OCI-LY3 (cell line): ENCODE results near the gene TBX1.

Experiments used
- H2AFZ ChIP-seq: fragments of 200-600, 300-600 bp; shearing (Covaris generic); 2 replicates; pipeline ENCODE4 v1.6.0; 2014; ENCODE audit warnings: antibody characterized with exemption, low read depth, low read length
- H3K27ac ChIP-seq: fragments of 200-600, 300-600 bp; sonication (generic); 2 replicates; pipeline ENCODE4 v1.5.1; 2014; ENCODE audit warnings: mild to moderate bottlenecking, low read length, moderate library complexity, mixed read lengths
- H3K27me3 ChIP-seq: fragments of 200-600, 300-600 bp; sonication (generic); 2 replicates; pipeline ENCODE4 v1.6.1; 2014; ENCODE audit warnings: low read depth, low read length, mixed read lengths
- H3K36me3 ChIP-seq: fragments of 200-600, 300-600 bp; sonication (generic); replicated peaks from 2 replicates; pipeline ENCODE3; 2014; ENCODE audit warnings: low read depth, low read length, mixed read lengths
- H3K4me1 ChIP-seq: fragments of 300-600, 200-600 bp; sonication (generic); 2 replicates; pipeline ENCODE4 v1.6.1; 2014; ENCODE audit warnings: low read length, mixed read lengths
- H3K4me2 ChIP-seq: fragments of 200-600, 300-600 bp; sonication (generic); 2 replicates; pipeline ENCODE4 v1.6.1; 2014; ENCODE audit warnings: low read length, mixed read lengths
- H3K4me3 ChIP-seq: fragments of 300-600, 200-600 bp; sonication (generic); 2 replicates; pipeline ENCODE4 v1.5.1; 2014; ENCODE audit warnings: antibody characterized with exemption, mild to moderate bottlenecking, low read length, moderate library complexity
- H3K79me2 ChIP-seq: fragments of 300-600, 200-600 bp; shearing (Covaris generic); 2 replicates; pipeline ENCODE4 v1.6.1; 2014; ENCODE audit warnings: mild to moderate bottlenecking, low read length, mixed read lengths
- H3K9ac ChIP-seq: fragments of 300-600, 200-600 bp; shearing (Covaris generic); 2 replicates; pipeline ENCODE4 v1.6.0; 2014; ENCODE audit warnings: mild to moderate bottlenecking, low read length, moderate library complexity
- H3K9me3 ChIP-seq: fragments of 200-600, 300-600 bp; shearing (Covaris generic); 2 replicates; pipeline ENCODE4 v1.6.1; 2014; ENCODE audit warnings: low read length, mixed read lengths; ENCODE audit not compliant: insufficient read depth
- H4K20me1 ChIP-seq: fragments of 200-600, 300-600 bp; sonication (generic); 2 replicates; pipeline ENCODE4 v1.6.1; 2016; ENCODE audit warnings: low read length, mixed read lengths; ENCODE audit not compliant: insufficient read depth
- EZH2phosphoT487 ChIP-seq: fragments of 200-600 bp; shearing (Covaris generic); IDR thresholded peaks from 2 replicates; pipeline ENCODE4 v1.6.1; 2018; ENCODE audit warnings: antibody characterized with exemption, mixed run types, low read depth
- TF ChIP-seq, protein P1 (sequence below): fragments of 200-600, 300-600 bp; sonication (generic); IDR thresholded peaks from 2 replicates; pipeline ENCODE4 v1.5.1; 2014; ENCODE audit warnings: antibody characterized with exemption, low read length, low read depth

TBX1 gene

DNA sequence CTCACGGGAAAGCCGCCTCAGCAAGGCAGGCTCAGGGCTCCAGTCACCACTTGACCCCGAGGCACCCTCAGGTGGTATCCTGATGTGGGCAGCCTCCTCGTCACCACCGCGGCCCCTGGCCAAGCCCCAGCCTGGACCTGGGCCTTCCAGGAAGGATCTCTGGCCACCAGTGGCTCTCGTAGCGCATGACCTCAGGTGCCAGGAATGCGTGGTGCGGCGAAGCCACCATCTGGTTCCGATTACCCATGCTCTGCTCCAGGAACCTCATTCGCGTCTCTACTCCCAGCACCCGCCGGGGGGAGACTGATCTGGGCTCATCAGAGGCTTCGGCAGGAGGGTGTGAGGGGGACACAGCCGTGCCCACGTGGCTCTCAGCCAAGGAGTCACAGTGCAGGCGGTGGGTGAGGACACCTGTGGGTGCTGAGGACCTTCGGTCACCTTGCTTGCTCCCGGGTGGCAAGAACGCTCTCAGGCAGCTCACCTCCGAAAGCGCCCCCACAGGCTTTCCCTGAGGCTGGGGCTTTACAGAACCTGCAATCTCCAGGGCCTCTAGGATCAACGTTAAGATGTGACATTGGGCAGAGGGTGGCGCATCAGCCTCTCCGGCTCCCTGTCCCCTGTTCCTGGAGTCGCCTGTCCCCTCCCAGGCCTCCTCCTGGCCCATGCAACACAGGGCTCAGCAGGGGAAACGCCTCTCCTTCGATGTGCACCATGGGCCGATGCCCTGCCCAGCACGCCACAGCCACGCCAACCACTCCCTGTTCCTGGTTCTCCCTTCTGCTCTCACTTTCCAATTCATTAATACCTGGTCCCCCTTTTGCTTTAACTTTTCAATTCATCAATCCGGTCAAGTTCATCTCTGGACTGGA lies 39.0 kb downstream of the TBX1 start:
- Histone ChIP-seq H3K4me1 (no peaks in the 10 kb centered on the region), H3K9me3 (no peaks in the 10 kb centered on the region), H3K36me3 (no peaks in the 10 kb centered on the region), H4K20me1 (no peaks in the 10 kb centered on the region), H3K79me2 (no peaks in the 10 kb centered on the region), H3K27me3 (no peaks in the 10 kb centered on the region), H2AFZ (no peak overlapping the region), H3K4me2 (no peak overlapping the region), H3K27ac (no peak overlapping the region), H3K9ac (no peak overlapping the region), H3K4me3 (no peak overlapping the region)
- TF ChIP-seq EZH2phosphoT487: no peak
- TF ChIP-seq, protein P1, sequence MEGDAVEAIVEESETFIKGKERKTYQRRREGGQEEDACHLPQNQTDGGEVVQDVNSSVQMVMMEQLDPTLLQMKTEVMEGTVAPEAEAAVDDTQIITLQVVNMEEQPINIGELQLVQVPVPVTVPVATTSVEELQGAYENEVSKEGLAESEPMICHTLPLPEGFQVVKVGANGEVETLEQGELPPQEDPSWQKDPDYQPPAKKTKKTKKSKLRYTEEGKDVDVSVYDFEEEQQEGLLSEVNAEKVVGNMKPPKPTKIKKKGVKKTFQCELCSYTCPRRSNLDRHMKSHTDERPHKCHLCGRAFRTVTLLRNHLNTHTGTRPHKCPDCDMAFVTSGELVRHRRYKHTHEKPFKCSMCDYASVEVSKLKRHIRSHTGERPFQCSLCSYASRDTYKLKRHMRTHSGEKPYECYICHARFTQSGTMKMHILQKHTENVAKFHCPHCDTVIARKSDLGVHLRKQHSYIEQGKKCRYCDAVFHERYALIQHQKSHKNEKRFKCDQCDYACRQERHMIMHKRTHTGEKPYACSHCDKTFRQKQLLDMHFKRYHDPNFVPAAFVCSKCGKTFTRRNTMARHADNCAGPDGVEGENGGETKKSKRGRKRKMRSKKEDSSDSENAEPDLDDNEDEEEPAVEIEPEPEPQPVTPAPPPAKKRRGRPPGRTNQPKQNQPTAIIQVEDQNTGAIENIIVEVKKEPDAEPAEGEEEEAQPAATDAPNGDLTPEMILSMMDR: no peak

DNA sequence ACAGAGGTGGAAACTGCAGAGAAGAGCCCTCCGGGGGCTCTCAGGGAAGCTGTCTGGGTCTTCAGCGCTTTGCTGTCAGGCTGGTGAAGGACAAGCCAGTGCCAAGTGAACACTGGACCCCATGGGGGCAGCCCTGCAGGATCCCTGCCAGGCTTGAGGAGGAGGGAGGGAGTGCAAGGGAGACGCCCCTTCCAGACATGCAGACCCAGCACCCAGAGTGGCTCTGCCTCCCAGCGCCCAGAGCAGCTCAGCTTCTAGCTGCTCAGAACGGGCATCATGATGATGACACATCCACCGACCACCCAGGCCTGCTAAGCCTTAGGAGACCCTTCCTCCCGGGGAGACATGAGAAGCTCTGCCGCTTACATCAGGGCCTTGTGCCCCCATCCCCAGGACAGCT lies 39.7 kb downstream of the TBX1 start:
- H3K4me3 ChIP-seq: no peak overlapping the region
- H3K4me2 ChIP-seq: no peak overlapping the region
- no peaks in the 10 kb centered on the region for H3K4me1 ChIP-seq
- no peaks in the 10 kb centered on the region for H3K79me2 ChIP-seq
- H3K36me3 ChIP-seq: no peaks in the 10 kb centered on the region
- no peak for TF ChIP-seq EZH2phosphoT487
- TF ChIP-seq, protein P1: no peak
- H4K20me1 ChIP-seq: no peaks in the 10 kb centered on the region
- H3K27me3 ChIP-seq: no peaks in the 10 kb centered on the region
- no peaks in the 10 kb centered on the region for H3K9me3 ChIP-seq
- no peak overlapping the region for H3K27ac ChIP-seq
- no peak overlapping the region for H2AFZ ChIP-seq
- H3K9ac ChIP-seq: no peak overlapping the region

DNA sequence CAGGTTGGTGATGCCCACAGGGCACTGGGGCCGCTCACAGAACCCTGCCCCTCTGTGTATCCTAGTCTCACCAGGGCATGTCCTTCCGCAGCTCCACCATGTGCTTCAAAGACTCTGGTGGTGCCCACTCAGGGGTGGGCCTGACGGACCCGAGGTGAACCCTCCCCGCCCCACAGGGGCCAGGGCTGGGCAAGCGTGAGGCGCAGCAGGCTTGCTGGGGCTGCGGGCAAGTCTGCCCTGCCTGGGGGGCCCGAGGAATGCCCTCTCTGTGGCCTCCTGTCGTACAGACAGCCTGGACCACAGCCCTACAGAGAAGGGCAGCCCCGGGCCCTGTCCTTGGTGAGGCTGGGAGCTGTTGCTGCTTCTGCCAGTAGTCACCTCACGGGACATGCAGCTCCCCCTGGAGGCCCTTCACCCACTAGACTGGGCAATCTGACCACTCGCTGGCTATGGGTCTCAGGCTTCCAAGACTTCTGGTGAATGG lies 40.2 kb downstream of the TBX1 start:
- no peak for TF ChIP-seq EZH2phosphoT487
- TF ChIP-seq, protein P1: peak; percentile 19; the same call in 1 of the 2 replicates
- Histone ChIP-seq H3K36me3 (no peaks in the 10 kb centered on the region), H3K4me2 (no peak overlapping the region)

DNA sequence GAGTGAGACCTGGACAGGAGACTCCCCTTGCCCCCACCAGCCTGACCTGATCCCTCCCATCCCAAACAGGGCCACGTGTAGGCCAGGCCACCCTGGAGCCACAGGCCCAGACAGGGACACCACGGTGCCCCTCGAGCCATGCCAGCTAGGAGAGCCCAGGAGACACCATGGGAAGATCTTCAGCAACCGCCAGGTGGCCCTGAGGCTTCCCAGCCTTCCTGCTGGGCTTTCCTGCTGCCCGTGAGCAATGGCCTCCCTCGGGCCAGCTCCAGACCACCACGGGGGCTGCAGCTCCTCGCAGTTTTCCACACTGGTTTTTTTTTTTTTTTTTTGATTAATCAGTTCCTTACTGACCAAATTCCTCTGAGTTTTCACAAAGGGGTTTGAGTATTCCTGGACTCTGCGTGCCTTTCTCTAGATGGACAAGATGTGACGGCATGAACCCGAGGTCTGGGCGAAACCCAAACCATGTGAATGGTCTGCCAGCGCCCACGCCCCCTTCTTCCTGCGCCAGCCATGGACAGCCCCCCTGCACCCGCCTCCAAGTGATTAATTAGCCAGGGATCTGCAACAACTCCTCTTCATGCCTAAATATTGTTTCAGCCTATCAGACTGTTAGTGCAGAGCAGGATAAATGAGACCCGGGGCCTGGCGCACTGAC lies 40.9 kb downstream of the TBX1 start:
- TF ChIP-seq, protein P1: no peak
- no peak overlapping the region for H2AFZ ChIP-seq
- H3K36me3 ChIP-seq: no peaks in the 10 kb centered on the region
- no peaks in the 10 kb centered on the region for H4K20me1 ChIP-seq
- H3K4me2 ChIP-seq: no peak overlapping the region
- no peaks in the 10 kb centered on the region for H3K4me1 ChIP-seq
- no peak overlapping the region for H3K9ac ChIP-seq
- H3K27me3 ChIP-seq: no peaks in the 10 kb centered on the region
- H3K79me2 ChIP-seq: no peaks in the 10 kb centered on the region
- no peak overlapping the region for H3K27ac ChIP-seq
- no peak overlapping the region for H3K4me3 ChIP-seq
- no peaks in the 10 kb centered on the region for H3K9me3 ChIP-seq

More for the DNA sequence above, 40.2 kb downstream of the TBX1 start:
- H3K4me3 ChIP-seq: no peak overlapping the region
- H3K27ac ChIP-seq: no peak overlapping the region
- H4K20me1 ChIP-seq: no peaks in the 10 kb centered on the region
- no peaks in the 10 kb centered on the region for H3K4me1 ChIP-seq
- no peak overlapping the region for H3K9ac ChIP-seq
- no peaks in the 10 kb centered on the region for H3K79me2 ChIP-seq
- H2AFZ ChIP-seq: no peak overlapping the region
- H3K9me3 ChIP-seq: no peaks in the 10 kb centered on the region
- no peaks in the 10 kb centered on the region for H3K27me3 ChIP-seq
